ENCODE data around the gene GNB1L.

The GNB1L gene

DNA sequence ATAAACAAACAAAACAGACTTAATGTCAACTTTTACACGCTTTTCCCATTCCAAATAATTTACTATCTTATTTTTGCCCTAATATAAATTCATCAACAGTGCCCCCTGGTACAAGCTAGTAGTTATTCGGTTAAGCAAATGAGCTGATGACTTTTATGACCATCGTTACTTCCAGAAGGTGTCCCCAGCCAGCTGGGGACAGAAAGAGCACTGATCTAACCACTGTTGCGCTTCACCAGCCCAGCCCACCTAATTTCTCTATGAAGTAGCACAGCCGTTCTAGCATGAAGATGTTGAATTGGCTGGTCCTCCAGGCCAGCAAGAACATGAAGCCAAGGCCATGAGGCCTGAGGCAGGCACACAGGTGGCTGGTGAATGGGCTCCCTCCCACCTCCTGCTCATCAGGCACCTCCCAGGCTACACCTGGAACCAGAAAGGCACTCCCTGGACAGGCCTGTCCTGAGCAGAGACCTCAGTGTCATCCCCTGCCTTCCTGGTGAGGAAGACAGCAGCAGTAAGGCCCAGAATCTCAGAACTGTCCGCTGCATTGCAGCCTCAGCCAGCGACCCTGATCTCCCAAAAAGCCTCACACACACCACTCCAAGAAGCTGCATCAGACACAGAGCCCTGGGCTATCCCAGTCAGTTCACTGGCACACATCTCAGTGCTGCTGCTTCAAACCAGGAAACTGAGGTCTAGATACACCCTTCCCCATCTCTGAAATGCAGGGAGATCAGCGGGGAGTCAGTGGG, 12.9 kb downstream of the GNB1L start:
- Histone ChIP-seq H3K4me2 (ENCODE audit: low read length, poor library complexity, severe bottlenecking) (no peak overlapping the region), H2BK120ac (ENCODE audit: low read depth, low read length) (no peak overlapping the region), H2AK5ac (ENCODE audit: low read length, severe bottlenecking) (no peak overlapping the region), H3K79me1 (replicated peaks; ENCODE audit: low read length, poor library complexity, severe bottlenecking) (peaks cover 46% of the 10 kb centered on the region), H3K4me1 (ENCODE audit: control insufficient read depth, insufficient read depth, low read depth, low read length) (peaks cover 36% of the 10 kb centered on the region), H3K9ac (ENCODE audit: low read length) (no peak overlapping the region), H3K27me3 (ENCODE audit: control insufficient read depth in 1 of 2, insufficient read depth in 1 of 2, low read length in 2 of 2) (no peaks in the 10 kb centered on the region), H4K8ac (ENCODE audit: low read length) (peak overlapping the region; percentile 14), H2AFZ (ENCODE audit: low read depth, low read length) (no peak overlapping the region), H3K36me3 (ENCODE audit: control insufficient read depth in 1 of 2, insufficient read depth in 2 of 2, low read depth in 1 of 2, low read length in 2 of 2) (peaks cover 0 to 30% of the 10 kb centered on the region in 2 experiments), H4K91ac (ENCODE audit: low read length) (peak overlapping the region; percentile 25), H3K9me3 (ENCODE audit: control insufficient read depth, low read length) (no peaks in the 10 kb centered on the region), H3K4me3 (ENCODE audit: insufficient read depth in 1 of 2, low read depth in 1 of 2, low read length in 2 of 2) (no peak overlapping the region), H3K4ac (ENCODE audit: low read depth in 1 of 2, low read length in 2 of 2) (no peak overlapping the region), H2BK5ac (ENCODE audit: low read depth, low read length, poor library complexity, severe bottlenecking) (no peak overlapping the region), H2BK15ac (ENCODE audit: low read depth, poor library complexity, severe bottlenecking) (no peak overlapping the region), H3K14ac (ENCODE audit: low read length in 2 of 2) (no peak overlapping the region), H2BK12ac (ENCODE audit: low read length in 2 of 2) (no peak overlapping the region), H3K18ac (ENCODE audit: low read depth in 1 of 2, low read length in 2 of 2) (no peak overlapping the region), H3K27ac (ENCODE audit: low read length, poor library complexity, severe bottlenecking) (no peak overlapping the region), H3K23ac (ENCODE audit: low read length in 2 of 2) (no peak overlapping the region)
- no peak for DNase-seq
- WGBS: 88% methylated on average over 8 of the region's 8 CpGs

DNA sequence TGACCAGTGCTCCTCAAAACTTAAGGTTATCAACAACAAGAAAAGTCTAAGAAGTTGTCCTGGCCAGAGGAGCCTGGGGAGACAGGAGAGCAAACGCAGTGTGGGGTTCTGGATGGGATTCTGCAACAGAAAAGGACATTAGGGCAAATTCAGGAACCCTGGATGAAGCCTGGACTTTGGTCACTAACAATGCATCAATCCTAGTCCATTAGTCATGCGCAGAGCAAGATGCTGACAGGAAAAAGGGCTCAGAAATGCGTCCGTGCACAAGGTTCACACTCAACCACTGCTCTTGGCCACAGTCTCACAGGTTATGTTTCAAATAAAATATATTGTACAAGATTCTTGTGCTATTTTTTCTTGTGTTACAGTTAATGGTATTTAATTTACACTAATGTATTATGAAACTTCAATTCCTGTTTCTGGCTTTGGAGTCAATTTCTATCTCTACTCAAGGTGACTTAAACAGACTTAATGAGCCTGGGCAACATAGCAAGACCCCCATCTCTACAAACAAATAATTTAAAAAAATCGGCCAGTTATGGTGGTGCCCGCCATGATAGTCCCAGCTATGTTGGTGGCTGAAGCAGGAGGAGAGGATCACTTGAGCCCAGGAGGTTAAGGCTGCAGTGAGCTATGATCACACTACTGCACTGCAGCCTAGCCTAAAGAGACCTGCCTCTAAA, 13.6 kb downstream of the GNB1L start:
- no peak overlapping the region for H4K91ac ChIP-seq (ENCODE audit: low read length)
- H2BK12ac ChIP-seq (ENCODE audit: low read length in 2 of 2): no peak overlapping the region
- H3K36me3 ChIP-seq (ENCODE audit: control insufficient read depth in 1 of 2, insufficient read depth in 2 of 2, low read depth in 1 of 2, low read length in 2 of 2): peaks cover 0 to 26% of the 10 kb centered on the region in 2 experiments
- H3K4me3 ChIP-seq (ENCODE audit: insufficient read depth in 1 of 2, low read depth in 1 of 2, low read length in 2 of 2): no peak overlapping the region
- H3K79me1 ChIP-seq (replicated peaks; ENCODE audit: low read length, poor library complexity, severe bottlenecking): peaks cover 40% of the 10 kb centered on the region
- H3K4me2 ChIP-seq (ENCODE audit: low read length, poor library complexity, severe bottlenecking): no peak overlapping the region
- H3K27ac ChIP-seq (ENCODE audit: low read length, poor library complexity, severe bottlenecking): no peak overlapping the region
- no peak overlapping the region for H2AK5ac ChIP-seq (ENCODE audit: low read length, severe bottlenecking)
- no peak overlapping the region for H2BK5ac ChIP-seq (ENCODE audit: low read depth, low read length, poor library complexity, severe bottlenecking)
- H2BK15ac ChIP-seq (ENCODE audit: low read depth, poor library complexity, severe bottlenecking): no peak overlapping the region
- no peak overlapping the region for H2BK120ac ChIP-seq (ENCODE audit: low read depth, low read length)
- 91% methylated on average over 4 of the region's 6 CpGs for WGBS
- no peak overlapping the region for H3K9ac ChIP-seq (ENCODE audit: low read length)
- H3K18ac ChIP-seq (ENCODE audit: low read depth in 1 of 2, low read length in 2 of 2): no peak overlapping the region
- no peak overlapping the region for H4K8ac ChIP-seq (ENCODE audit: low read length)
- H2AFZ ChIP-seq (ENCODE audit: low read depth, low read length): no peak overlapping the region
- H3K4ac ChIP-seq (ENCODE audit: low read depth in 1 of 2, low read length in 2 of 2): no peak overlapping the region
- DNase-seq: no peak
- H3K4me1 ChIP-seq (ENCODE audit: control insufficient read depth, insufficient read depth, low read depth, low read length): peaks cover 36% of the 10 kb centered on the region
- no peaks in the 10 kb centered on the region for H3K27me3 ChIP-seq (ENCODE audit: control insufficient read depth in 1 of 2, insufficient read depth in 1 of 2, low read length in 2 of 2)
- no peaks in the 10 kb centered on the region for H3K9me3 ChIP-seq (ENCODE audit: control insufficient read depth, low read length)
- no peak overlapping the region for H3K23ac ChIP-seq (ENCODE audit: low read length in 2 of 2)
- no peak overlapping the region for H3K14ac ChIP-seq (ENCODE audit: low read length in 2 of 2)

GRCh38 chr22:19840059-19840458, 14.6 kb downstream of the GNB1L start:
- H3K18ac ChIP-seq (ENCODE audit: low read depth in 1 of 2, low read length in 2 of 2): no peak overlapping the region
- no peak overlapping the region for H2BK15ac ChIP-seq (ENCODE audit: low read depth, poor library complexity, severe bottlenecking)
- H4K8ac ChIP-seq (ENCODE audit: low read length): no peak overlapping the region
- H3K27me3 ChIP-seq (ENCODE audit: control insufficient read depth in 1 of 2, insufficient read depth in 1 of 2, low read length in 2 of 2): no peaks in the 10 kb centered on the region
- H2BK12ac ChIP-seq (ENCODE audit: low read length in 2 of 2): peak overlapping the region in 1 of 2 experiments; percentile 11
- H3K27ac ChIP-seq (ENCODE audit: low read length, poor library complexity, severe bottlenecking): no peak overlapping the region
- H3K4me1 ChIP-seq (ENCODE audit: control insufficient read depth, insufficient read depth, low read depth, low read length): peaks cover 30% of the 10 kb centered on the region
- no peaks in the 10 kb centered on the region for H3K9me3 ChIP-seq (ENCODE audit: control insufficient read depth, low read length)
- H3K36me3 ChIP-seq (ENCODE audit: control insufficient read depth in 1 of 2, insufficient read depth in 2 of 2, low read depth in 1 of 2, low read length in 2 of 2): peaks cover 0 to 17% of the 10 kb centered on the region in 2 experiments
- H3K14ac ChIP-seq (ENCODE audit: low read length in 2 of 2): no peak overlapping the region
- H2AK5ac ChIP-seq (ENCODE audit: low read length, severe bottlenecking): no peak overlapping the region
- 84% methylated on average over 3 of the region's 4 CpGs for whole genome bisulfite sequencing
- no peak overlapping the region for H2BK120ac ChIP-seq (ENCODE audit: low read depth, low read length)
- H2BK5ac ChIP-seq (ENCODE audit: low read depth, low read length, poor library complexity, severe bottlenecking): no peak overlapping the region
- no peak overlapping the region for H3K4me3 ChIP-seq (ENCODE audit: insufficient read depth in 1 of 2, low read depth in 1 of 2, low read length in 2 of 2)
- DNase-seq: no peak
- no peak overlapping the region for H4K91ac ChIP-seq (ENCODE audit: low read length)
- H3K9ac ChIP-seq (ENCODE audit: low read length): no peak overlapping the region
- H3K79me1 ChIP-seq (replicated peaks; ENCODE audit: low read length, poor library complexity, severe bottlenecking): peaks cover 31% of the 10 kb centered on the region
- H2AFZ ChIP-seq (ENCODE audit: low read depth, low read length): no peak overlapping the region
- H3K23ac ChIP-seq (ENCODE audit: low read length in 2 of 2): no peak overlapping the region
- H3K4me2 ChIP-seq (ENCODE audit: low read length, poor library complexity, severe bottlenecking): no peak overlapping the region
- H3K4ac ChIP-seq (ENCODE audit: low read depth in 1 of 2, low read length in 2 of 2): no peak overlapping the region

- Histone ChIP-seq H2AFZ (ENCODE audit: low read depth, low read length) (no peak overlapping the region), H2BK120ac (ENCODE audit: low read depth, low read length) (no peak overlapping the region), H3K9me3 (ENCODE audit: control insufficient read depth, low read length) (no peaks in the 10 kb centered on the region), H2BK5ac (ENCODE audit: low read depth, low read length, poor library complexity, severe bottlenecking) (no peak overlapping the region), H4K8ac (ENCODE audit: low read length) (no peak overlapping the region), H3K27me3 (ENCODE audit: control insufficient read depth in 1 of 2, insufficient read depth in 1 of 2, low read length in 2 of 2) (no peaks in the 10 kb centered on the region), H4K91ac (ENCODE audit: low read length) (no peak overlapping the region), H3K79me1 (replicated peaks; ENCODE audit: low read length, poor library complexity, severe bottlenecking) (peaks cover 18% of the 10 kb centered on the region), H3K4ac (ENCODE audit: low read depth in 1 of 2, low read length in 2 of 2) (no peak overlapping the region), H2BK15ac (ENCODE audit: low read depth, poor library complexity, severe bottlenecking) (no peak overlapping the region), H3K27ac (ENCODE audit: low read length, poor library complexity, severe bottlenecking) (no peak overlapping the region), H3K36me3 (ENCODE audit: control insufficient read depth in 1 of 2, insufficient read depth in 2 of 2, low read depth in 1 of 2, low read length in 2 of 2) (peaks cover 0 to 7% of the 10 kb centered on the region in 2 experiments), H3K14ac (ENCODE audit: low read length in 2 of 2) (no peak overlapping the region), H2AK5ac (ENCODE audit: low read length, severe bottlenecking) (no peak overlapping the region), H2BK12ac (ENCODE audit: low read length in 2 of 2) (no peak overlapping the region), H3K4me3 (ENCODE audit: insufficient read depth in 1 of 2, low read depth in 1 of 2, low read length in 2 of 2) (no peak overlapping the region), H3K9ac (ENCODE audit: low read length) (no peak overlapping the region), H3K18ac (ENCODE audit: low read depth in 1 of 2, low read length in 2 of 2) (no peak overlapping the region), H3K23ac (ENCODE audit: low read length in 2 of 2) (no peak overlapping the region), H3K4me2 (ENCODE audit: low read length, poor library complexity, severe bottlenecking) (no peak overlapping the region), H3K4me1 (ENCODE audit: control insufficient read depth, insufficient read depth, low read depth, low read length) (peaks cover 11% of the 10 kb centered on the region)
- WGBS: 97% methylated on average over 6 of the region's 6 CpGs
- no peak for DNase-seq
Measured at GRCh38 chr22:19837915-19838314, 16.8 kb downstream of the GNB1L start.
